GF-D8 (cell line): Measurements from ENCODE around the gene ROGDI.

Source experiments
- DNase-seq: peaks from one replicate; lab custom pipeline; 2025; lab: John Stamatoyannopoulos, UW

ROGDI gene

GRCh38 chr16:4766875-4767628 lies 35.4 kb downstream of the ROGDI start, which contains the start of gene ZNF500:
Gene ZNF500 (minus strand): TSS chr16:4767162. CDS start chr16:4765978, 1,184 bp downstream.
- DNase-seq: peak; percentile 82

GRCh38 chr16:4765511-4766474 lies 36.6 kb downstream of the ROGDI start:
- DNase-seq: no peak

GRCh38 chr16:4763791-4764190 lies 38.6 kb downstream of the ROGDI start:
- DNase-seq: no peak

- no peak for DNase-seq
Observed at GRCh38 chr16:4762205-4762604, 40.2 kb downstream of the ROGDI start.

- DNase-seq: no peak
Observed at GRCh38 chr16:4760221-4760910, 42.1 kb downstream of the ROGDI start.

- no peak for DNase-seq
Observed at GRCh38 chr16:4755687-4756086, 46.7 kb downstream of the ROGDI start.

- DNase-seq: no peak
Observed at GRCh38 chr16:4754865-4755264, 47.6 kb downstream of the ROGDI start.

- DNase-seq: no peak
Observed at GRCh38 chr16:4753227-4753626, 49.2 kb downstream of the ROGDI start.

- DNase-seq: no peak
Observed at GRCh38 chr16:4752351-4753100, 49.9 kb downstream of the ROGDI start.

- no peak for DNase-seq
Observed at GRCh38 chr16:4750896-4751295, 51.5 kb downstream of the ROGDI start.

GRCh38 chr16:4749700-4750257 lies 52.7 kb downstream of the ROGDI start:
- no peak for DNase-seq

GRCh38 chr16:4748682-4749411 lies 53.6 kb downstream of the ROGDI start:
- no peak for DNase-seq

GRCh38 chr16:4747906-4748681 lies 54.3 kb downstream of the ROGDI start:
- DNase-seq: no peak

GRCh38 chr16:4746991-4747574 lies 55.4 kb downstream of the ROGDI start:
- DNase-seq: no peak
